Stomach (tissue), 9 donors: ENCODE results near the gene TEAD1. TPM values are rescaled to one million over a fixed set of nuclear protein-coding genes. Genes with fewer than 3 reads are reported as not detected.

Experiments used
- DNase-seq, 2 donors: peaks; one replicate each; pipeline versions ENCODE4 v3.0.0 to v3.0.0-alpha.2; 2013 to 2019
- H3K27ac ChIP-seq, 5 donors: fragments of 200-600 bp in 4 of 5; sonication (generic) in 4 of 5; one replicate each; pipeline ENCODE4 v1.5.1; 2013 to 2019; ENCODE audit warnings: mild to moderate bottlenecking in 1 of 5, moderate library complexity in 1 of 5
- H3K27me3 ChIP-seq, 3 donors: fragments of 200-600 bp; sonication (generic); one replicate each; pipeline ENCODE4 v1.5.1; 2017 to 2019; ENCODE audit warnings: mixed run types in 1 of 3
- H3K36me3 ChIP-seq, 4 donors: fragments of 200-600 bp; sonication (generic); 1 replicate in 3 of 4; 2 replicates in 1 of 4; pipeline ENCODE4 v1.5.1; 2016 to 2019
- H3K4me1 ChIP-seq, 4 donors: fragments of 200-600 bp; sonication (generic); one replicate each; pipeline ENCODE4 v1.5.1; 2016 to 2019
- H3K4me3 ChIP-seq, 4 donors: fragments of 200-600 bp; sonication (generic) in 3 of 4; one replicate each; pipeline ENCODE4 v1.5.1; 2016 to 2019; ENCODE audit warnings: mild to moderate bottlenecking in 1 of 4
- H3K9me3 ChIP-seq, 4 donors: fragments of 200-600 bp; sonication (generic); one replicate each; pipeline ENCODE4 v1.5.1; 2016 to 2019
- CTCF ChIP-seq, 7 experiments: fragments of 450-650 bp in 4 of 7; fragments of 200-600 bp in 3 of 7; sonication (generic) in 3 of 7; IDR thresholded peaks; one replicate each; pipeline ENCODE4 v1.5.1; 2016 to 2019; ENCODE audit warnings: antibody characterized with exemption in 7 of 7, control low read depth in 2 of 7, mild to moderate bottlenecking in 1 of 7
- EP300 ChIP-seq: sonication (generic); formaldehyde crosslinking; IDR thresholded peaks from one replicate; pipeline ENCODE4 v1.6.1; 2017; ENCODE audit warnings: antibody characterized with exemption
- POLR2A ChIP-seq, 4 donors: fragments of 450-650 bp; IDR thresholded peaks; one replicate each; pipeline ENCODE4 v1.6.1; 2016; ENCODE audit warnings: antibody characterized with exemption in 4 of 4, control low read depth in 2 of 4, mild to moderate bottlenecking in 1 of 4, moderate library complexity in 1 of 4
- POLR2AphosphoS5 ChIP-seq, 3 donors: sonication (generic); formaldehyde crosslinking; IDR thresholded peaks; one replicate each; pipeline ENCODE4 v1.6.1; 2016; ENCODE audit warnings: antibody characterized with exemption in 3 of 3
- WGBS, 5 donors: extraction: QIAGEN DNeasy Blood & Tissue Kit in 3 of 5; methylation state at CpG; one replicate each; pipeline versions ENCODE4 v1.1.5 to v1.1.7; 2013 to 2018; 5-methylcytosine and 5-hydroxymethylcytosine counted together
- intact Hi-C: fragments of 100-400 bp; cut with DNase I; formaldehyde crosslinking; loops from one replicate; pipeline ENCODE4 v1.15.1; 2023; ENCODE audit warnings: low total_unique reads
- polyA plus RNA-seq, 3 donors: library from polyadenylated mRNA; stranded (reverse); fragments of 200-250 nt; gene quantifications; one replicate each; pipeline ENCODE4 v1.2.3, GENCODE V29; 2013
- total RNA-seq, 5 donors: library from RNA; depleted of rRNA; stranded (reverse); fragments of >200 nt; gene quantifications; one replicate each; pipeline versions ENCODE4 v1.1.0 to v1.2.3, GENCODE V29; 2014 to 2016
- donor health status: healthy with polysubstance abuse.
- donor health status: Bipolar disorder and iron deficiency.
- donor health status: healthy.

TEAD1 gene
- total and polyA plus RNA-seq, 8 donors = 4.9 to 133 (median 65.2) TPM

DNA sequence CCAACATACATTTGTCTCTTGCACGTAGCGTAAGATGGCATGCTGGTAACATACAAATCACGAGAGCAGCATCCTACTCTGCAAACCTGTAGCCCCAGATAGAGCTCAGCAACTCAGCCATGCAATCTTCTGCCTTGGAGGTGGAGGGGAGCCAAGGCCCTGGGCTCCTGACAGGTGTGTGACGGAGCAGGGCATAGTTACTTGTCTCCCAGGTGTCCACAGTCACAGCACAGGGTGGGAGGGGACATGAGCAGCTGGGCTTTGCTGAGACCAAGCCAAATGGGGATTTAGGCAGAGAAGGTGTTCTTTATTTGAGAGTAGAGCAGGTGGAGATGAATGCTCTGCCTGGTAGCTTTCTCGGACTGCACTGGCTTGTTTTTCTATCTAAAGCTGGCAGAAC is 111.7 kb downstream of the TEAD1 start:
- Histone ChIP-seq H3K27ac (no peak overlapping the region), H3K4me1 (peaks cover 0 to 22% (median 4%) of the 10 kb centered on the region in 4 donors), H3K9me3 (no peaks in the 10 kb centered on the region), H3K36me3 (peaks cover 0 to 5% (median 2%) of the 10 kb centered on the region in 4 donors), H3K4me3 (no peak overlapping the region), H3K27me3 (no peaks in the 10 kb centered on the region)
- TF ChIP-seq POLR2A (IDR thresholded peaks at IDR 0.05) = no peak
- TF ChIP-seq CTCF (IDR thresholded peaks at IDR 0.05) = no peak
- no peak for TF ChIP-seq EP300
- TF ChIP-seq POLR2AphosphoS5 (IDR thresholded peaks at IDR 0.05) = no peak
- DNase-seq = no peak
- intact Hi-C loops = no loop called here
- WGBS, 5 donors = 78 to 92% (median 84%) methylated on average over 5 of the region's 5 CpGs

GRCh38 chr11:12786450-12786849 is 112.2 kb downstream of the TEAD1 start:
- DNase-seq = no peak
- peaks cover 0 to 24% (median 4%) of the 10 kb centered on the region in 4 donors for H3K4me1 ChIP-seq
- H3K4me3 ChIP-seq = no peak overlapping the region
- H3K36me3 ChIP-seq = peaks cover 0 to 5% (median 2%) of the 10 kb centered on the region in 4 donors
- H3K27ac ChIP-seq = no peak overlapping the region
- intact Hi-C loops = no loop called here
- TF ChIP-seq EP300 = no peak
- TF ChIP-seq CTCF (IDR thresholded peaks at IDR 0.05) = no peak
- no peak for TF ChIP-seq POLR2A (IDR thresholded peaks at IDR 0.05)
- no peak for TF ChIP-seq POLR2AphosphoS5 (IDR thresholded peaks at IDR 0.05)
- WGBS, 5 donors = 89 to 94% (median 92%) methylated on average over 4 of the region's 4 CpGs
- H3K9me3 ChIP-seq = no peaks in the 10 kb centered on the region
- H3K27me3 ChIP-seq = no peaks in the 10 kb centered on the region

- TF ChIP-seq CTCF (IDR thresholded peaks at IDR 0.05) = no peak
- no peak for TF ChIP-seq POLR2AphosphoS5 (IDR thresholded peaks at IDR 0.05)
- no peak for TF ChIP-seq POLR2A (IDR thresholded peaks at IDR 0.05)
- TF ChIP-seq EP300 = no peak
- Histone ChIP-seq H3K9me3 (no peaks in the 10 kb centered on the region), H3K4me3 (no peak overlapping the region), H3K4me1 (peaks cover 0 to 29% (median 6%) of the 10 kb centered on the region in 4 donors), H3K27ac (no peak overlapping the region), H3K27me3 (no peaks in the 10 kb centered on the region), H3K36me3 (peaks cover 0 to 5% (median 2%) of the 10 kb centered on the region in 4 donors)
- intact Hi-C loops = no loop called here
- 91 to 96% (median 92%) methylated on average over 5 of the region's 5 CpGs for WGBS, 5 donors
- no peak for DNase-seq
Measured at GRCh38 chr11:12786891-12787290, 112.7 kb downstream of the TEAD1 start.

GRCh38 chr11:12787847-12788246 is 113.6 kb downstream of the TEAD1 start:
- no peak overlapping the region for H3K4me3 ChIP-seq
- DNase-seq = no peak
- H3K27ac ChIP-seq = no peak overlapping the region
- H3K27me3 ChIP-seq = no peaks in the 10 kb centered on the region
- H3K9me3 ChIP-seq = no peaks in the 10 kb centered on the region
- peaks cover 0 to 38% (median 8%) of the 10 kb centered on the region in 4 donors for H3K4me1 ChIP-seq
- whole genome bisulfite sequencing, 5 donors = 70 to 89% (median 77%) methylated on average over 9 of the region's 9 CpGs
- TF ChIP-seq CTCF (IDR thresholded peaks at IDR 0.05) = no peak
- TF ChIP-seq POLR2AphosphoS5 (IDR thresholded peaks at IDR 0.05) = no peak
- no peak for TF ChIP-seq EP300
- no peak for TF ChIP-seq POLR2A (IDR thresholded peaks at IDR 0.05)
- H3K36me3 ChIP-seq = peaks cover 0 to 5% (median 2%) of the 10 kb centered on the region in 4 donors
- intact Hi-C loops = no loop called here
